Cardiac muscle cell (in vitro differentiated cells and primary cell): ENCODE results near the gene SEPTIN2. TPM values are rescaled to one million over a fixed set of nuclear protein-coding genes. Genes with fewer than 3 reads are reported as not detected.
A peak's percentile ranks its signal among the peaks of the same experiment; 100 is the strongest.
"Not testable (repeated sequence)": the region's sequence is repeated elsewhere in the genome, so short reads cannot be mapped to it uniquely, and the experiment has no call there.

Experiments used
- DNase-seq, 2 donors: peaks; one replicate each; pipeline versions ENCODE4 v3.0.0 to v3.0.0-alpha.2; 2010 to 2017; ENCODE audit warnings: low read depth in 1 of 2, low spot score in 1 of 2
- H3K27ac ChIP-seq: fragments of 200-600 bp; sonication (generic); 2 replicates; pipeline ENCODE4 v1.5.1; 2016
- H3K27me3 ChIP-seq: fragments of 200-600 bp; sonication (generic); 2 replicates; pipeline ENCODE4 v1.6.0; 2016; ENCODE audit warnings: control low read depth
- H3K36me3 ChIP-seq: fragments of 200-600 bp; sonication (generic); 2 replicates; pipeline ENCODE4 v1.5.1; 2016; ENCODE audit warnings: control low read depth
- H3K4me1 ChIP-seq: fragments of 200-600 bp; sonication (generic); 2 replicates; pipeline ENCODE4 v1.8.1; 2017; ENCODE audit warnings: low read depth, mild to moderate bottlenecking, mixed run types
- H3K4me3 ChIP-seq: fragments of 200-600 bp; sonication (generic); 2 replicates; pipeline ENCODE4 v1.5.1; 2016; ENCODE audit warnings: mild to moderate bottlenecking
- H3K9me3 ChIP-seq: fragments of 200-600 bp; sonication (generic); 2 replicates; pipeline ENCODE4 v1.5.1; 2017; ENCODE audit warnings: low read depth, mild to moderate bottlenecking, control low read depth
- polyA plus RNA-seq: library from polyadenylated mRNA; unstranded; fragments of >200 nt; fragmentation: Nextera tagmentation; extraction: Ambion mirVana; gene quantifications from 2 replicates; pipeline ENCODE4 v1.2.1, GENCODE V29; 2016
- total RNA-seq: library from RNA; depleted of rRNA; stranded (reverse); fragments of >200 nt; gene quantifications from 2 replicates; pipeline ENCODE4 v1.2.3, GENCODE V29; 2016
- TF ChIP-seq, protein P1 (sequence below): IDR thresholded peaks from 2 replicates; pipeline ENCODE4 v1.5.1; 2012; ENCODE audit warnings: low read depth, mild to moderate bottlenecking, low read length

SEPTIN2 gene
- total and polyA plus RNA-seq, 2 experiments from 2014 or later = 386 to 627 TPM

DNA sequence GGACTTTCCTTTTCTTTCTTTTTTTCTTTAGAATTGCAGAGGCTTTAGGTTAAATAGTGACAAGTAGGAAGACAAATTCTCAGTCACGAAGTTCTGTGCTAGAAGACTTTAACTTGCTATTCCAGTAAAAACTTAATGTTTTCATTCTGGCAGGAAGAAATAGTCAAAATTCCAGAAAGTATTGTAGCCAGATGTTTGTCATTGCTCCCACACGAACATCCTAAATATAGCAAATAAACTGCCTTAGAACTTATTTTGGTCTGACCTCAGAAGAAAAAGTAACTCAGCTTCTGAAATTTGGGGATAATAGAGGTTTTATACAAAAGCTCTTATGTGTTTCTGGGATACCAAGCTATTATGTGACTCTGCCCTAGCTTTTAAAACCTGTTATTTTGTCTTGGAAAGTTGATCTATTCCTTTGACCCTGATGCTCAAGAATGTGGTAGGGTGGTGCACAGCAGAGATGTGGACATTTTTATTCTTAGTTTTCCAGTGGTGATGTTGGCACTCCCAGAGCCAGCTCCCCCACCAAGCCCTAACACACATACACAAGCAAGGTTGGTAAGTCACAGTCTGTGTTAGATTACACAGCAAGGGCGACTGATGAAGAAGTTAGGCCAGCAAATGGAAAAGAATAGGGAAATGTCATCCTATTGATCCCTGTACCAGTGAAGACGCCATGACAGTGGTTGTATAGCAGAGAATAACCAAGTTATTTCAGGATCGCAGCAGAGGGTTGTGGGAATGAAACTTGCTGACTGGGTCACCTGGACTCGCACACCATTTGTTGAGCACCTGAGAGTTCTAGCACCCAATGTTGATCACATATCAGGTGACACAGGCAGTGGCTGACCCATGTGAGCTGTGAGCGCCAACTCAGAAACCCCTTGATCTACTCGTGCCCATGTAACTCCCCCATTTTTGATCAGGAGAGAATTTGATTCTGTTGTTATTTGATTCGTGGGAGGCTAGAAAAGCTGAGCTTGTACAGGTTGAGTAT is 64.1 kb downstream of the SEPTIN2 start:
- H3K4me3 ChIP-seq = no peak overlapping the region
- peak in 1 of 2 donors; percentile 35 for DNase-seq
- H3K36me3 ChIP-seq = no peaks in the 10 kb centered on the region
- H3K27me3 ChIP-seq = no peaks in the 10 kb centered on the region
- no peaks in the 10 kb centered on the region for H3K9me3 ChIP-seq
- no peaks in the 10 kb centered on the region for H3K4me1 ChIP-seq
- TF ChIP-seq, protein P1, sequence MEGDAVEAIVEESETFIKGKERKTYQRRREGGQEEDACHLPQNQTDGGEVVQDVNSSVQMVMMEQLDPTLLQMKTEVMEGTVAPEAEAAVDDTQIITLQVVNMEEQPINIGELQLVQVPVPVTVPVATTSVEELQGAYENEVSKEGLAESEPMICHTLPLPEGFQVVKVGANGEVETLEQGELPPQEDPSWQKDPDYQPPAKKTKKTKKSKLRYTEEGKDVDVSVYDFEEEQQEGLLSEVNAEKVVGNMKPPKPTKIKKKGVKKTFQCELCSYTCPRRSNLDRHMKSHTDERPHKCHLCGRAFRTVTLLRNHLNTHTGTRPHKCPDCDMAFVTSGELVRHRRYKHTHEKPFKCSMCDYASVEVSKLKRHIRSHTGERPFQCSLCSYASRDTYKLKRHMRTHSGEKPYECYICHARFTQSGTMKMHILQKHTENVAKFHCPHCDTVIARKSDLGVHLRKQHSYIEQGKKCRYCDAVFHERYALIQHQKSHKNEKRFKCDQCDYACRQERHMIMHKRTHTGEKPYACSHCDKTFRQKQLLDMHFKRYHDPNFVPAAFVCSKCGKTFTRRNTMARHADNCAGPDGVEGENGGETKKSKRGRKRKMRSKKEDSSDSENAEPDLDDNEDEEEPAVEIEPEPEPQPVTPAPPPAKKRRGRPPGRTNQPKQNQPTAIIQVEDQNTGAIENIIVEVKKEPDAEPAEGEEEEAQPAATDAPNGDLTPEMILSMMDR = no peak
- H3K27ac ChIP-seq = no peak overlapping the region

DNA sequence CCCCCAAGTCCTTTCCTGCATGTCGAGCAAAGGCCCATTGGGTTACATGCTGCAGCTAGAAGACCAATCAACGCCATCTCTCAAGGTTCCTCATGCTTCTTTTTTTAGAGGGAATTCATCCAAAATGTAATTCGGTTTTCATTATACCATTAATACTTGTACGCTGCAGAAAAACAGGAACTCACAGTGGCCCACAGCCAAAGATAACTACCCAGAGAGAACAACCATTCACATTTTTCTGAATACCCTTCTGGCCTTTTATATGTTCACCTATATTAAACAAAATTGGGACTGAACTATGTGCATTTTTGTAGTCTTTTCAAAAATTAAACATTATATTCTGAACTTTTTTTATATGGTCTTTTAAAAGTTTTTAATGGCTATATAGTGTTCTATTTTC is 66.1 kb downstream of the SEPTIN2 start:
- Histone ChIP-seq H3K9me3 (no peaks in the 10 kb centered on the region), H3K27me3 (no peaks in the 10 kb centered on the region), H3K4me1 (no peaks in the 10 kb centered on the region), H3K36me3 (no peaks in the 10 kb centered on the region), H3K27ac (no peak overlapping the region), H3K4me3 (no peak overlapping the region)
- no peak for DNase-seq
- TF ChIP-seq, protein P1 = no peak

DNA sequence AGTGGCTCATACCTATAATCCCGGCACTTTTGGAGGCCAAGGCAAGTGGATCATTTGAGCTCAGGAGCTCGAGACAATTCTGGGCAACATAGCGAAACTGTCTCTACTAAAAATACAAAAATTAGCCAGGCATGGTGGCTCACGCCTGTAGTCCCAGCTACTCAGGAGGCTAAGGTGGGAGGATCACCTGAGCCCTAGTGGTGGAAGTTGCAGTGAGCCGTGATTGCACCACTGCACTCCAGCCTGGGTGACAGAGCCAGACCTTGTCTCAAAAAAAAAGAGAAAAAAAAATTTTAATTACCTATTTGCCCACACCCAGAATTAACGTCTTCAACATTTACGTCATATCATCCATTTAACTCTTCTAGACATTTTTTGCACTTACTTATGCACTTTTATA is 69.7 kb downstream of the SEPTIN2 start:
- not testable (repeated sequence) for H3K9me3 ChIP-seq, DNase-seq, H3K4me3 ChIP-seq, H3K27me3 ChIP-seq, H3K36me3 ChIP-seq, H3K27ac ChIP-seq, H3K4me1 ChIP-seq

DNA sequence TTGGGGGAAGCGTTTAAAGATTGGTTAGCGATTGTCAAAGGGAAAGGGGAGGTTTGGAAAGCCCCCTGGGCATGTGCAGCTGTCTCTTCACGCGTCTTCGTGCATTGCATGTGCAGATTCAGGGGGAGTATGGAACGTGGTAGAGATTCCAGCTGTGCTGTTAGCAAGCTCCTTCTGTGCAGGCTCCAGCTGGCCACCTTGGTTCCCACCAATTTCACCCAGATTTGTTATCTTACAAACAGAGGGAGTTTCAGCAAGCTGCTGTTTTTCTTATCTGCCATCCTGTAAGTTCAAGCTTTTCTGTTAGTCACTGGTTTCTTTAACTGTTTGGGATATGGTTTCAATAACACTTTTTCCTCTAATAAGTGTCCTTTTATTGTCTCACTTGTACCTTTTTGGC is 70.8 kb downstream of the SEPTIN2 start:
- TF ChIP-seq, protein P1 = no peak
- H3K9me3 ChIP-seq = no peaks in the 10 kb centered on the region
- H3K36me3 ChIP-seq = no peaks in the 10 kb centered on the region

DNA sequence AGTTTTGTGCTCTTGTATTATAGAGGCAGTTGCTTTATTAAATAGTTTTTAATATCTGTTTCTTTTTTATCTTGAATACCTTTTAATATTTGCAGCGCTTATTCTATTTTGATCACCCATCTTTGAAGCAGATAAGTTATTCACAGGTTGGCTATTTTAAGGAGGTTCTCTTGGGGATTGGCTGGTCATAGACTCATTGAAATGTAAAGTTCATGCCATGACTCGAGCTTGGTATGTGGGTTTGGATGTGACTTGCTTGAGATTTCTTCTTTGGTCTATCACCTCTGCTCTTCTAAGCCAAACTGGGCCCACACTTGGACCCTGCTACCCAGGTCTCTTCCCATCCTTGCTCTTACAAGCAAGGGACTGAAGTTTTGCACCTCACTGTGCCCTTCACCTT is 74.0 kb downstream of the SEPTIN2 start:
- no peaks in the 10 kb centered on the region for H3K4me1 ChIP-seq
- no peak overlapping the region for H3K27ac ChIP-seq
- H3K9me3 ChIP-seq = no peaks in the 10 kb centered on the region
- H3K4me3 ChIP-seq = no peak overlapping the region
- H3K36me3 ChIP-seq = no peaks in the 10 kb centered on the region
- TF ChIP-seq, protein P1 = no peak
- H3K27me3 ChIP-seq = no peaks in the 10 kb centered on the region
- DNase-seq = no peak

More for the DNA sequence above, 70.8 kb downstream of the SEPTIN2 start:
- Histone ChIP-seq H3K4me1 (no peaks in the 10 kb centered on the region), H3K27me3 (no peaks in the 10 kb centered on the region), H3K27ac (no peak overlapping the region), H3K4me3 (no peak overlapping the region)
- peak in 1 of 2 donors; percentile 53 for DNase-seq
